NCI-H146 treated with DMSO at 0.1 percent for 48 hours (cell line): ENCODE data around the gene S100A2.

Experiments used
- DNase-seq: peaks from one replicate; lab custom pipeline; 2025; ENCODE audit not compliant: unreplicated experiment; lab: John Stamatoyannopoulos, UW

S100A2 gene

GRCh38 chr1:153546796-153547559 lies 18.7 kb downstream of the S100A2 start:
- DNase-seq, result no peak

- no peak for DNase-seq
Observed at GRCh38 chr1:153546371-153546770, 19.3 kb downstream of the S100A2 start.

GRCh38 chr1:153545067-153546055 lies 20.3 kb downstream of the S100A2 start, which contains the start of gene S100A4:
Gene S100A4, minus strand, starts transcription at chr1:153545806. Its CDS starts 1,012 bp downstream, at chr1:153544794.
- DNase-seq, result peak; percentile 68

GRCh38 chr1:153544453-153545066 lies 21.1 kb downstream of the S100A2 start:
- no peak for DNase-seq

GRCh38 chr1:153543736-153544135 lies 21.9 kb downstream of the S100A2 start:
- no peak for DNase-seq

- DNase-seq, result no peak
Observed at GRCh38 chr1:153542956-153543711, 22.5 kb downstream of the S100A2 start.

- no peak for DNase-seq
Observed at GRCh38 chr1:153541641-153542590, 23.7 kb downstream of the S100A2 start.

- DNase-seq, result no peak
Observed at GRCh38 chr1:153540394-153541361, 25.0 kb downstream of the S100A2 start, which contains the start of gene S100A5. Gene S100A5, minus strand, starts transcription at chr1:153540934. Its CDS starts 743 bp downstream, at chr1:153540191.

GRCh38 chr1:153539395-153540093 lies 26.1 kb downstream of the S100A2 start:
- no peak for DNase-seq

- DNase-seq, result peak; percentile 22
Observed at GRCh38 chr1:153538315-153538821, 27.3 kb downstream of the S100A2 start.

- DNase-seq, result no peak
Observed at GRCh38 chr1:153537376-153537730, 28.3 kb downstream of the S100A2 start.

GRCh38 chr1:153536671-153537375 lies 28.8 kb downstream of the S100A2 start:
- no peak for DNase-seq

- DNase-seq, result peak; percentile 70
Observed at GRCh38 chr1:153536012-153536670, 29.5 kb downstream of the S100A2 start.

- DNase-seq, result peak; percentile 56
Observed at GRCh38 chr1:153535242-153536011, 30.2 kb downstream of the S100A2 start, which contains the start of gene S100A6. Gene S100A6, minus strand, starts transcription at chr1:153535991. Its CDS starts 652 bp downstream, at chr1:153535339.

- DNase-seq, result no peak
Observed at GRCh38 chr1:153534925-153535241, 30.8 kb downstream of the S100A2 start.
